ENCODE data around the gene PCDHGA1.

DNA sequence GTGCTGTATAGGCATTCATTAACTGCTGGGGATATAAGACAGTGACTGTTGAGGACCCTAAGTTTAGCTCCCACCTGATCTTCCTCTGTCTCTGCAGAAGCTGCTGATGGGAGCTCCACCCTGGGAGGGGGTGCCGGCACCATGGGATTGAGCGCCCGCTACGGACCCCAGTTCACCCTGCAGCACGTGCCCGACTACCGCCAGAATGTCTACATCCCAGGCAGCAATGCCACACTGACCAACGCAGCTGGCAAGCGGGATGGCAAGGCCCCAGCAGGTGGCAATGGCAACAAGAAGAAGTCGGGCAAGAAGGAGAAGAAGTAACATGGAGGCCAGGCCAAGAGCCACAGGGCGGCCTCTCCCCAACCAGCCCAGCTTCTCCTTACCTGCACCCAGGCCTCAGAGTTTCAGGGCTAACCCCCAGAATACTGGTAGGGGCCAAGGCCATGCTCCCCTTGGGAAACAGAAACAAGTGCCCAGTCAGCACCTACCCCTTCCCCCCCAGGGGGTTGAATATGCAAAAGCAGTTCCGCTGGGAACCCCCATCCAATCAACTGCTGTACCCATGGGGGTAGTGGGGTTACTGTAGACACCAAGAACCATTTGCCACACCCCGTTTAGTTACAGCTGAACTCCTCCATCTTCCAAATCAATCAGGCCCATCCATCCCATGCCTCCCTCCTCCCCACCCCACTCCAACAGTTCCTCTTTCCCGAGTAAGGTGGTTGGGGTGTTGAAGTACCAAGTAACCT lies 180.7 kb downstream of the PCDHGA1 start:
- TF ChIP-seq, protein P1, sequence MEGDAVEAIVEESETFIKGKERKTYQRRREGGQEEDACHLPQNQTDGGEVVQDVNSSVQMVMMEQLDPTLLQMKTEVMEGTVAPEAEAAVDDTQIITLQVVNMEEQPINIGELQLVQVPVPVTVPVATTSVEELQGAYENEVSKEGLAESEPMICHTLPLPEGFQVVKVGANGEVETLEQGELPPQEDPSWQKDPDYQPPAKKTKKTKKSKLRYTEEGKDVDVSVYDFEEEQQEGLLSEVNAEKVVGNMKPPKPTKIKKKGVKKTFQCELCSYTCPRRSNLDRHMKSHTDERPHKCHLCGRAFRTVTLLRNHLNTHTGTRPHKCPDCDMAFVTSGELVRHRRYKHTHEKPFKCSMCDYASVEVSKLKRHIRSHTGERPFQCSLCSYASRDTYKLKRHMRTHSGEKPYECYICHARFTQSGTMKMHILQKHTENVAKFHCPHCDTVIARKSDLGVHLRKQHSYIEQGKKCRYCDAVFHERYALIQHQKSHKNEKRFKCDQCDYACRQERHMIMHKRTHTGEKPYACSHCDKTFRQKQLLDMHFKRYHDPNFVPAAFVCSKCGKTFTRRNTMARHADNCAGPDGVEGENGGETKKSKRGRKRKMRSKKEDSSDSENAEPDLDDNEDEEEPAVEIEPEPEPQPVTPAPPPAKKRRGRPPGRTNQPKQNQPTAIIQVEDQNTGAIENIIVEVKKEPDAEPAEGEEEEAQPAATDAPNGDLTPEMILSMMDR (IDR thresholded peaks at IDR 0.05): no peak
- TF ChIP-seq POLR2A (IDR thresholded peaks at IDR 0.05) (no peak), POLR2AphosphoS5 (IDR thresholded peaks at IDR 0.05) (no peak), EP300 (IDR thresholded peaks at IDR 0.05) (no peak)
